Mesenchymal stem cell (in vitro differentiated cells and primary cell): ENCODE data around the gene PRR7. TPM values are rescaled to one million over a fixed set of nuclear protein-coding genes. Genes with fewer than 3 reads are reported as not detected.

Experiments used
- DNase-seq: peaks from one replicate; pipeline ENCODE4 v3.0.0-alpha.2; 2013
- H2AFZ ChIP-seq: one replicate; pipeline ENCODE4 v1.6.1; 2013; ENCODE audit warnings: low read depth, mild to moderate bottlenecking, control low read depth, inconsistent platforms, low read length, moderate library complexity
- H2AK5ac ChIP-seq: 2 replicates; pipeline ENCODE4 v1.6.1; 2013; ENCODE audit warnings: low read length, moderate library complexity, mild to moderate bottlenecking, inconsistent platforms; ENCODE audit not compliant: severe bottlenecking
- H2BK120ac ChIP-seq: one replicate; pipeline ENCODE4 v1.6.1; 2013; ENCODE audit warnings: low read depth, mild to moderate bottlenecking, inconsistent platforms, low read length, moderate library complexity
- H2BK12ac ChIP-seq, 2 experiments: one replicate each; pipeline ENCODE4 v1.6.1; 2013; ENCODE audit warnings: inconsistent platforms in 2 of 2, low read length in 2 of 2, mild to moderate bottlenecking in 2 of 2, moderate library complexity in 2 of 2, control low read depth in 1 of 2
- H2BK15ac ChIP-seq: one replicate; pipeline ENCODE4 v1.6.1; 2013; ENCODE audit warnings: mild to moderate bottlenecking, low read depth, inconsistent platforms; ENCODE audit not compliant: poor library complexity, severe bottlenecking
- H2BK5ac ChIP-seq: 2 replicates; pipeline ENCODE4 v1.6.1; 2013; ENCODE audit warnings: low read depth, mild to moderate bottlenecking, low read length, control low read depth, inconsistent platforms; ENCODE audit not compliant: poor library complexity, severe bottlenecking
- H3K14ac ChIP-seq, 2 experiments: one replicate each; pipeline ENCODE4 v1.6.1; 2013; ENCODE audit warnings: inconsistent platforms in 2 of 2, low read length in 2 of 2, control low read depth in 1 of 2, mild to moderate bottlenecking in 1 of 2, moderate library complexity in 1 of 2
- H3K18ac ChIP-seq, 2 experiments: one replicate each; pipeline ENCODE4 v1.6.1; 2013; ENCODE audit warnings: inconsistent platforms in 2 of 2, low read length in 2 of 2, control low read depth in 1 of 2, low read depth in 1 of 2, mild to moderate bottlenecking in 1 of 2
- H3K23ac ChIP-seq, 2 experiments: one replicate each; pipeline ENCODE4 v1.6.1; 2013; ENCODE audit warnings: inconsistent platforms in 2 of 2, low read length in 2 of 2, mild to moderate bottlenecking in 2 of 2, moderate library complexity in 2 of 2, control low read depth in 1 of 2
- H3K27ac ChIP-seq: 2 replicates; pipeline ENCODE4 v1.5.1; 2013; ENCODE audit warnings: mild to moderate bottlenecking, moderate library complexity, low read length, control low read depth, inconsistent platforms; ENCODE audit not compliant: poor library complexity, severe bottlenecking
- H3K27me3 ChIP-seq, 2 experiments: 2 replicates each; pipeline versions ENCODE4 v1.6.1 to v1.7.0; 2013; ENCODE audit warnings: low read length in 2 of 2, mild to moderate bottlenecking in 2 of 2, moderate library complexity in 2 of 2, control low read depth in 1 of 2, inconsistent platforms in 1 of 2; ENCODE audit not compliant: control insufficient read depth in 1 of 2, insufficient read depth in 1 of 2
- H3K36me3 ChIP-seq, 2 experiments: 2 replicates each; pipeline versions ENCODE4 v1.6.1 to v1.7.0; 2013; ENCODE audit warnings: low read length in 2 of 2, control low read depth in 1 of 2, inconsistent platforms in 1 of 2, low read depth in 1 of 2, mild to moderate bottlenecking in 1 of 2; ENCODE audit not compliant: insufficient read depth in 2 of 2, control insufficient read depth in 1 of 2
- H3K4ac ChIP-seq, 2 experiments: one replicate each; pipeline ENCODE4 v1.6.1; 2013; ENCODE audit warnings: inconsistent platforms in 2 of 2, low read length in 2 of 2, mild to moderate bottlenecking in 2 of 2, moderate library complexity in 2 of 2, control low read depth in 1 of 2, low read depth in 1 of 2
- H3K4me1 ChIP-seq: 2 replicates; pipeline ENCODE4 v1.6.1; 2013; ENCODE audit warnings: low read depth, low read length, control low read depth; ENCODE audit not compliant: control insufficient read depth, insufficient read depth
- H3K4me2 ChIP-seq: 2 replicates; pipeline ENCODE4 v1.6.1; 2013; ENCODE audit warnings: low read length, mild to moderate bottlenecking, inconsistent platforms; ENCODE audit not compliant: poor library complexity, severe bottlenecking
- H3K4me3 ChIP-seq, 2 experiments: 2 replicates each; pipeline versions ENCODE4 v1.5.1 to v1.7.0; 2013; ENCODE audit warnings: low read length in 2 of 2, mild to moderate bottlenecking in 2 of 2, control low read depth in 1 of 2, low read depth in 1 of 2; ENCODE audit not compliant: insufficient read depth in 1 of 2
- H3K79me1 ChIP-seq: replicated peaks from 2 replicates; pipeline ENCODE4 v1.6.1; 2013; ENCODE audit warnings: mild to moderate bottlenecking, control low read depth, low read length, inconsistent platforms; ENCODE audit not compliant: poor library complexity, severe bottlenecking
- H3K9ac ChIP-seq: 2 replicates; pipeline ENCODE4 v1.7.0; 2013; ENCODE audit warnings: mild to moderate bottlenecking, low read length, moderate library complexity
- H3K9me3 ChIP-seq: 2 replicates; pipeline ENCODE4 v1.7.0; 2013; ENCODE audit warnings: mild to moderate bottlenecking, low read length; ENCODE audit not compliant: control insufficient read depth
- H4K8ac ChIP-seq: one replicate; pipeline ENCODE4 v1.6.1; 2013; ENCODE audit warnings: inconsistent platforms, mild to moderate bottlenecking, low read length, moderate library complexity
- H4K91ac ChIP-seq: one replicate; pipeline ENCODE4 v1.6.1; 2013; ENCODE audit warnings: mild to moderate bottlenecking, low read length, inconsistent platforms
- WGBS: methylation state at CpG from one replicate; pipeline ENCODE4 v1.1.7; 2013; ENCODE audit warnings: mixed read lengths; 5-methylcytosine and 5-hydroxymethylcytosine counted together
- polyA plus RNA-seq, 2 experiments: library from polyadenylated mRNA; stranded (reverse); fragments of 200-250 nt; gene quantifications; one replicate each; pipeline ENCODE4 v1.2.3, GENCODE V29; 2013

PRR7 gene
- 8.6 TPM for polyA plus RNA-seq (2013, experiment 1 of 2)
- polyA plus RNA-seq (2013, experiment 2 of 2): 7.8 TPM

- Histone ChIP-seq H2AK5ac (peak within 1 kb of the TSS; percentile 67), H3K9ac (peak within 1 kb of the TSS; percentile 71), H3K14ac (peak within 1 kb of the TSS in 1 of 2 experiments; percentile 96), H3K4me3 (peak within 1 kb of the TSS; percentile 80 to 88), H3K4me1 (peaks cover 31% of the 10 kb centered on the region), H3K18ac (peak within 1 kb of the TSS; percentile 78 to 88), H3K27ac (peak within 1 kb of the TSS; percentile 81), H3K23ac (no peak within 1 kb of the TSS), H3K4ac (peak within 1 kb of the TSS; percentile 52), H2BK12ac (peak within 1 kb of the TSS in 1 of 2 experiments; percentile 75), H3K36me3 (peaks cover 10 to 40% of the 10 kb centered on the region in 2 experiments), H3K4me2 (peak within 1 kb of the TSS; percentile 82), H4K91ac (peak within 1 kb of the TSS; percentile 79), H2BK15ac (peak within 1 kb of the TSS; percentile 52), H2BK5ac (no peak within 1 kb of the TSS), H3K9me3 (no peaks in the 10 kb centered on the region), H3K27me3 (peaks cover 0 to 10% of the 10 kb centered on the region in 2 experiments), H3K79me1 (peaks cover 7% of the 10 kb centered on the region), H2AFZ (peak within 1 kb of the TSS; percentile 80), H2BK120ac (peak within 1 kb of the TSS; percentile 46), H4K8ac (peak within 1 kb of the TSS; percentile 92)
- WGBS: 10% methylated on average over 40 of the region's 89 CpGs
- DNase-seq: peak; percentile 67
These were observed at the start of gene PRR7 for GRCh38 chr5:177446200-177447065. TSS of gene PRR7 (plus strand) at chr5:177446814. CDS start at chr5:177455068, 8,254 bp downstream.

DNA sequence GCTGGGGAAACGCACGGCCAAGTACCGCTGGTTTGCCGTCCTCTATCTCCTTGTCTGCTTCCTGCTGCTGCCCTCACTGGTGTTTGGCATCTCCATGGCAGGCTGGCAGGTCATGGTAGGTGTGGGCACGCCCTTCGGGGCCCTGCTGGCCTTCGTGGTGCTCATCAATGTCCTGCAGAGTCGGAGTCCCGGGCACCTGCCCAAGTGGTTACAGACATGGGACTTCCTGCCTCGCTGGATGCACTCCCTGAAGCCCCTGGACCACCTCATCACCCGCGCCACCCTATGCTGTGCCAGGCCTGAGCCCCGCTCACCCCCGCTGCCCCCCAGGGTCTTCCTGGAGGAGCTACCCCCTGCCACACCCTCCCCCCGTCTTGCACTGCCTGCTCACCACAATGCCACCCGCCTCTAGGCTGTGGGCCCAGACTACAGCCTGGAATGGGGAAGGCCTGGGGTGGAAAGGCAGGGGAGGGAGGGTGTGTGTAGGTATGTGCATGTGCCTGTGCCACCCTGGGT is 48.7 kb upstream of the PRR7 start:
- peaks cover 0 to 3% of the 10 kb centered on the region in 2 experiments for H3K36me3 ChIP-seq
- no peak overlapping the region for H2BK120ac ChIP-seq
- no peak overlapping the region for H3K4ac ChIP-seq
- no peak overlapping the region for H3K23ac ChIP-seq
- H4K91ac ChIP-seq: no peak overlapping the region
- no peak overlapping the region for H2BK15ac ChIP-seq
- H4K8ac ChIP-seq: no peak overlapping the region
- H3K9me3 ChIP-seq: no peaks in the 10 kb centered on the region
- peaks cover 8 to 86% of the 10 kb centered on the region in 2 experiments for H3K27me3 ChIP-seq
- no peak for DNase-seq
- WGBS: 89% methylated on average over 13 of the region's 16 CpGs
- H3K27ac ChIP-seq: no peak overlapping the region
- peaks cover 9% of the 10 kb centered on the region for H3K4me1 ChIP-seq
- H2BK12ac ChIP-seq: no peak overlapping the region
- no peak overlapping the region for H2AFZ ChIP-seq
- peak overlapping the region in 1 of 2 experiments; percentile 7 for H3K14ac ChIP-seq
- H3K79me1 ChIP-seq: no peaks in the 10 kb centered on the region
- H3K4me3 ChIP-seq: no peak overlapping the region
- H3K18ac ChIP-seq: no peak overlapping the region
- H2BK5ac ChIP-seq: no peak overlapping the region
- no peak overlapping the region for H3K9ac ChIP-seq
- H2AK5ac ChIP-seq: no peak overlapping the region
- no peak overlapping the region for H3K4me2 ChIP-seq

DNA sequence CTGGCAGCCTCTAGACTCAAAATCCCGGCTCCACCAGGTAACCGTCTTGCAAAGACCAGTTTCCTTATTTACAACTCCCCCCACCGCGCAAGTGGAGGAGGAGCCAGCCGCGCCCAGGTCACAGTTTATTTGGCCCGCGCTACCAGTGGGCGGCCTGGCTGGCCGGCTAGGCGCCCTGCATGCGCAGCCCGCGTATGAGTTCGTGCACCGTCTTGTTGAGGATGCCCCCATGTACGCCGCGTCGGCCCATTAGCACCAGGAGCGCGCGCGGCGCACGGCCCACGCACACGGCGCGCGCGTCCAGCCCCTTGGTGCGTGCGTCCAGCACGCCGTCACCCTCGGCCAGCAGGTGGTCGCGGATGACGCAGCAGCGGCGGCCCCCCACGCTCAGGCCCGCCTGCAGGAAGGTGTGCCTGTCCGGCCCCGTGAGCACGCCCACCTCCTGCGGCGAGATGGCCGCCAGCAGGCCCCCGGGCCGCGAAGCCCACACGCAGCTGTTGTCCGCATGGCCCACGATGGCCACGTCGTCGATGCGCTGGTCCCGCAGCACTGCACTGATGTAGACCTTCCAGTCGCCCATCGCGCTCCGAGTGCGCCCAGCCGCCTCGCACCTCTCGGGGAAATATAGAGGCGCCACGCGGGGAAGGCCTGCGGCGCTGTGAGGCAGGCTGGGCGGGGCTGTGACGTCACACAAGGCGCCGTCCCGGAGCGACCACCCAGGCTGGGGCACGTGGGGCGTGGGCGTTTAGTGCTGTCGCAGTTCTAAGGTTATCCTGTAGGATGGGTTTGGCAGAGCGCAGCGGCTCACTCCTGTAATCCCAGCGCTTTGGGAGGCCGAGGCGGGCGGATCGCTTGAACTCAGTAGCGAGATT is 46.4 kb upstream of the PRR7 start, which contains the start of gene PFN3:
PFN3 (minus strand) TSS at position 665 of the 872 bp plus-strand sequence; CDS start at position 580, 85 bp downstream.
- Histone ChIP-seq H2AK5ac (no peak within 1 kb of the TSS), H3K27me3 (peaks cover 8 to 85% of the 10 kb centered on the region in 2 experiments), H3K23ac (no peak within 1 kb of the TSS), H3K27ac (no peak within 1 kb of the TSS), H3K18ac (no peak within 1 kb of the TSS), H3K9me3 (no peaks in the 10 kb centered on the region), H2BK120ac (no peak within 1 kb of the TSS), H4K91ac (peak within 1 kb of the TSS; percentile 18), H3K4me2 (no peak within 1 kb of the TSS), H3K4me3 (no peak within 1 kb of the TSS), H3K9ac (no peak within 1 kb of the TSS), H2AFZ (no peak within 1 kb of the TSS), H2BK15ac (no peak within 1 kb of the TSS), H3K4me1 (peaks cover 28% of the 10 kb centered on the region), H2BK12ac (no peak within 1 kb of the TSS), H3K79me1 (no peaks in the 10 kb centered on the region), H4K8ac (no peak within 1 kb of the TSS), H3K14ac (peak within 1 kb of the TSS in 1 of 2 experiments; percentile 28), H2BK5ac (no peak within 1 kb of the TSS), H3K4ac (no peak within 1 kb of the TSS), H3K36me3 (peaks cover 0 to 3% of the 10 kb centered on the region in 2 experiments)
- 95% methylated on average over 90 of the region's 92 CpGs for WGBS
- DNase-seq: no peak
